Retina (tissue), 1 donor: ENCODE results near the gene EIF4EBP3.
"Not testable (repeated sequence)": the region's sequence is repeated elsewhere in the genome, so short reads cannot be mapped to it uniquely, and the experiment has no call there.

Experiments used
- DNase-seq: peaks from one replicate; pipeline ENCODE4 v3.0.0-alpha.2; 2016

Gene EIF4EBP3

GRCh38 chr5:140557965-140558364 lies 10.5 kb downstream of the EIF4EBP3 start:
- DNase-seq: no peak

GRCh38 chr5:140558542-140558941 lies 11.1 kb downstream of the EIF4EBP3 start:
- no peak for DNase-seq

GRCh38 chr5:140560227-140560626 lies 12.8 kb downstream of the EIF4EBP3 start:
- DNase-seq: no peak

- DNase-seq: no peak
Observed at GRCh38 chr5:140561753-140562523, 14.5 kb downstream of the EIF4EBP3 start.

- DNase-seq: no peak
Observed at GRCh38 chr5:140563596-140563995, 16.1 kb downstream of the EIF4EBP3 start.

- peak; percentile 96 for DNase-seq
Observed at GRCh38 chr5:140564196-140565023, 16.9 kb downstream of the EIF4EBP3 start, which contains the start of the genes APBB3 and SLC35A4. Gene APBB3, minus strand, starts transcription at chr5:140564598. Its CDS starts 353 bp downstream, at chr5:140564245. Gene SLC35A4, plus strand, starts transcription at chr5:140564828. Its CDS starts 2,342 bp downstream, at chr5:140567170.

- DNase-seq: no peak
Observed at GRCh38 chr5:140565024-140565779, 17.7 kb downstream of the EIF4EBP3 start.

- no peak for DNase-seq
Observed at GRCh38 chr5:140565780-140566095, 18.3 kb downstream of the EIF4EBP3 start.

- DNase-seq: no peak
Observed at GRCh38 chr5:140566665-140567064, 19.2 kb downstream of the EIF4EBP3 start.

GRCh38 chr5:140567136-140567818 lies 19.8 kb downstream of the EIF4EBP3 start:
- no peak for DNase-seq

GRCh38 chr5:140567871-140568270 lies 20.4 kb downstream of the EIF4EBP3 start:
- no peak for DNase-seq

GRCh38 chr5:140568443-140569063 lies 21.1 kb downstream of the EIF4EBP3 start:
- DNase-seq: no peak

- DNase-seq: no peak
Observed at GRCh38 chr5:140569197-140569596, 21.7 kb downstream of the EIF4EBP3 start.

- no peak for DNase-seq
Observed at GRCh38 chr5:140570058-140570457, 22.6 kb downstream of the EIF4EBP3 start.

- DNase-seq: no peak
Observed at GRCh38 chr5:140570488-140570887, 23.0 kb downstream of the EIF4EBP3 start.

- no peak for DNase-seq
Observed at GRCh38 chr5:140571105-140571504, 23.6 kb downstream of the EIF4EBP3 start.

- DNase-seq: no peak
Observed at GRCh38 chr5:140573683-140574082, 26.2 kb downstream of the EIF4EBP3 start.

- no peak for DNase-seq
Observed at GRCh38 chr5:140574165-140574564, 26.7 kb downstream of the EIF4EBP3 start.

GRCh38 chr5:140575309-140575708 lies 27.8 kb downstream of the EIF4EBP3 start:
- DNase-seq: no peak

GRCh38 chr5:140576776-140577201 lies 29.3 kb downstream of the EIF4EBP3 start:
- no peak for DNase-seq

- DNase-seq: not testable (repeated sequence)
Observed at GRCh38 chr5:140579188-140579747, 31.8 kb downstream of the EIF4EBP3 start.

GRCh38 chr5:140587495-140587894 lies 40.0 kb downstream of the EIF4EBP3 start:
- DNase-seq: no peak
